Tibial nerve (tissue), 3 donors: Measurements from ENCODE around the gene ZNF518A.

ENCODE experiments used
- CTCF ChIP-seq, 5 experiments: fragments of 200-600 bp in 3 of 5; fragments of 450-650 bp in 2 of 5; sonication (generic) in 3 of 5; IDR thresholded peaks; one replicate each; pipeline ENCODE4 v1.5.1; 2016 to 2019; ENCODE audit warnings: antibody characterized with exemption in 5 of 5, mild to moderate bottlenecking in 3 of 5, moderate library complexity in 2 of 5
- POLR2A ChIP-seq, 2 donors: fragments of 450-650 bp; IDR thresholded peaks; one replicate each; pipeline ENCODE4 v1.6.1; 2017; ENCODE audit warnings: antibody characterized with exemption in 2 of 2, mild to moderate bottlenecking in 2 of 2, moderate library complexity in 2 of 2

- TF ChIP-seq CTCF (IDR thresholded peaks at IDR 0.05) = no peak
- no peak for TF ChIP-seq POLR2A (IDR thresholded peaks at IDR 0.05)
These were observed 11.3 kb upstream of the ZNF518A start for GRCh38 chr10:96118604-96119450.
